Caki2 (cell line): Measurements from ENCODE around the gene ANKRD22. TPM values are rescaled to one million over a fixed set of nuclear protein-coding genes. Genes with fewer than 3 reads are reported as not detected.

Experiments used
- DNase-seq: peaks from one replicate; pipeline ENCODE4 v3.0.0-alpha.2; 2015; ENCODE audit warnings: low read depth
- in situ Hi-C: cut with HindIII; loops from 2 replicates; pipeline ENCODE4 v1.10.0; 2016; ENCODE audit warnings: low sequenced_read_pairs, low pct_unique_long_range_greater_than_20kb, mixed read lengths
- total RNA-seq: library from RNA; depleted of rRNA; stranded (reverse); fragments of >200 nt; shearing (Covaris generic); gene quantifications from 2 replicates; pipeline ENCODE4 v1.2.3, GENCODE V29; 2014; ENCODE audit warnings: low replicate concordance

ANKRD22 gene
- total RNA-seq, 1 experiment from 2014 or later, result not detected

DNA sequence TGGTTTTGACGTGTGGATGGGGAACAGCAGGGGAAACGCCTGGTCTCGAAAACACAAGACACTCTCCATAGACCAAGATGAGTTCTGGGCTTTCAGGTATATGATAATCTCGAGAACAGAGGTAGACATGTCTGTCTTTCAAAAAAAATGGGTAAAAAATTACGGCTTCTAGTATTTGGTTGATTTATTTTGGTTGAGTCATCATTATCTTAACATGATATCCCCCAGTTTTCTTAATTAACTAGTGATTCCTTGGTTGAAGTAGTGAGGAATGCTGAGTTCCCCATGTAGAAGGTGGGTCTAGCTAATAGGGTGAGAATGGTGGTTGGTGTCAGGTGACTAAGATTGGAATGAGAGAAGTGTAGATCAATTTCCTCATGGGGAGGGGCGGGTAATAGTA, 38.4 kb downstream of the ANKRD22 start:
- DNase-seq, result no peak
- in situ Hi-C loops, result no loop called here

DNA sequence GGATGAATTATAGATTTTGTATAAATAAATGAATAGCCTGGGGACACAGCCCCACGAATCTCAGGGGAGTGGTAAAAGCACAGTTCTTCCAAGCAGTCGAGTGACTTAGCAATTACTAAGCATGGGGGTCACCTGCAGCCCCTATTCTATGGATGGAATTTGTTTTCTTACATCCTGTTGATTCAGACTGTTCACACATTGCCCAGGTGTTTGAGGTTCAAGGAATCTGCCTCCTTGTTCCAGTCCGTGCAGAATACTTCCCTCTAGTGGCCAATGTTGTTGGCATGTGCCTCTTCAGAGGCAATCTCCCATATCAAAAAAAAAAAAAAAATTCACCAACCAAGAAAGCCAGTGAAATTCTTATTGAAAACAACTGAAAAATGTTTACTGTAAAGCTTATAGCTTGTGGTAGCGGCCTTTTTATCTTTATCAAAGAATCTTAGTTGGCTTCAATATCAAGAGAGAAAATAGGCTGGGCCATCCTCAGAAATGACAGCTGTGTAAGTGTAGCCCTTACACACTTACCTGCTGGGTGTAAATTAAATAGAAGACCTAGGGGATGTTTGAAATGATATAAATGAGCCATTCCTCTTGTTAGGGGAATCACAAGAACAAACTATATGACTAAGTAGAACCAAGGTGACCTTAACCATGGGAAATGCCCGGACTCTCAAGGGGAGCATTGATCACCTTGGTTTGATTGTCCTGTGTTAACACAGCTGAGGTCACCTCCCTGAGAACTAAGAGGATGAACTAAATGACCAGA, 41.3 kb downstream of the ANKRD22 start:
- DNase-seq, result peak; percentile 58
- in situ Hi-C loops, result no loop called here

DNA sequence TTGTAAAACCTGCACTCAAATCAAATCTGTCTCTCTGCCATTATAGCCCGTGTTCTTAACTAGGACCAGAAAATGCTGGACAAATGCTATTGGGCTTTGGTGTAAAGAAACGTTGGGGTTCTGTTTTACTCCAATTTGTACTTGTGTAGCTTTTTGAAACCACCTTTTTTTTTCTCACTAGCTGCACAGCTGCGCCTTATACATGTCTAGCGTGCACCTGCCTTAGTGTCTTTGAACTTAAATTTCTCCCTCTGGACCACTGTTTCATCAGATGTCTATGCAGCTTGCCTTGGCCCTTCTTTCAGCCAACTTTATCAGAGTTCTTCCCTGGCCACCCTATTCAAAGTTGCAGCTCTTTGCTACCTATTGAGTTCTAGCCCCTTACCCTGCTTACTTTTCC, 42.0 kb downstream of the ANKRD22 start:
- DNase-seq, result no peak
- in situ Hi-C loops, result no loop called here

DNA sequence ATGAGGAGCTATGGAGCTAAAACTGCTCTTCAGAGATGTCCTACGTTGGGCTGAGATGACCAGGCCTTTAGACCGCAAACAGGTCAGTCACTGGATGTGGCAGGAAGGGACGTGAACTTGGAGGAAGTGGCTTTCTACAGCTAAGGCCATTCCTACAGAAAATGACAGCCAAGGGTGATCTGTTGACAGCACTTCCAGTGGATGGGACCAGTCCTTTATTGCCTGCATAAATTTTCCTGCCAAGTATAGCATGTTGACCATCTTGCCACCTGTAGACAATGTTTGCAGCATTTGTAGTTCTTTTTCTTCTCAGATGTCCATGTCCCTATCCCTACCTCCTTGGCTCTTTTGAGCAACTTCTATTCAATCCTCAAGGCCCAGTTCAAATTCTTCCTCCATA, 45.7 kb downstream of the ANKRD22 start:
- in situ Hi-C loops, result no loop called here
- no peak for DNase-seq

DNA sequence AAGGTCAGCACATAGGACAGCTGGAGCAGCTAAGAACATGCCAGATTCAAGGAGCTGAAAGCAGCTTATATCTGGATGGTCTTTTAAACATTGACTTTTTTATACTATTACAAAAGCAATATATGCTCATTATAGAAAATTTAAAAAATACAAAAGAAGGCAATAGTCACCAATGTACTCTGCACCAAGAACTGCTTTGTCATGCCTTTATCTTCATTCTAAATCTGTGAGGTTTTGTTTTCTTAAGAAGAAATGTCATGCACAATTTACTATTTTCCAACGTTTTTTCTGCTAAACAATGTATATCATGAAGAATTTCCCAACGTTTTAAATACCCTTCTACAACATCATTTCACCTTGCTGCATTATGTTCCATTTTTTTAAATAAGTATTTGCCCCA, 46.3 kb downstream of the ANKRD22 start:
- DNase-seq, result no peak
- in situ Hi-C loops, result no loop called here

DNA sequence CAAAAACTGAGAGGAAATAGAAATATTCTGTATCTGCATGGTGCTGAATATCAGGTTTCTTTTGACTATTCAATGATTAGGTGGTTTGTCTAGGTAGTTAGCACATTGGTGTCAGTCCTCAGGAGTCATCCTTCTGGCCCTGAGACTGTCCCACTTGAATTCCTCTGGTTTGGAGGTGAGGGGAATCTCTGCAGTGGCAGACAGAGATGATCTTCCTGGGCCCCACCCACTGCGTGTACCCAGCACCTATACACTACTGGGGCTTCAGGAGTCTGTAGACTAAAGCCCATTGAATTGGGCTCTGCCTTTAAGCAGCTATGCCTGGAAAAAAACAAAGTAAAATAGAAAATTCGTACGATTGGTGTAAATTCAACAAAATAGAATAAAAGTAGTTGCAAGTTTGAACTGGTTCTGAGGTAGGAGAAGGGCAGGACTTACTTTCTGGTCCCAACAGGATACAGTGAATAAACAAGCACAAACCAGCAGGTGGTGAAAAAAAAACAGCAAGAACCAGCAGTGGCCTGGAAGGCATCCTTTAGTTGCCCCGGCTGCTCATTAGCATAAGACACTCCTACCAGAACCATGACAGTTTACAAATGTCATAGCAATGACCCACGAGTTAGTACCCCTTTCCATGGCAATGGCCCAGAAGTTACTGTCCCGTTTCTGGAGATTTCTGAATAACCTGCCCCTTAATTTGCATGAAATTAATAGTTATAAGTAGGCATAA, 47.4 kb downstream of the ANKRD22 start:
- in situ Hi-C loops, result no loop called here
- DNase-seq, result no peak

DNA sequence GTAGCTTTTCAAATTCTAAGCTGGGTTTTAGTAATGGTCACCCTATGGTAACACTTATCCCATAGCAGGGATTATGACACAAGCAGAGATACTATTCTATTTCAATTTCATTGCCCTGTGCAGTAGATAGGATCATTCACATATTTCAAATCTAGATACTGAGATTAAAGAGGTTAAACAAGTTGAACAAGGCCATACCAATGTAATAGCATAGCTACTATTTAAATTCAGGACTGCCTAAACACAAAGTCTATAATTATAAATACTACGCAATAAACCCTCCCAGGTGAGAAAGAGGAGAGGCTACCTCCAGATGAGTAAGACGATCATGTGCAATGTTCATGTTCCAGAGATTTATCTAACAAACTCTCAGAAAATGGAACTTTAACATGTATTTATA, 48.0 kb downstream of the ANKRD22 start:
- no peak for DNase-seq
- in situ Hi-C loops, result no loop called here

DNA sequence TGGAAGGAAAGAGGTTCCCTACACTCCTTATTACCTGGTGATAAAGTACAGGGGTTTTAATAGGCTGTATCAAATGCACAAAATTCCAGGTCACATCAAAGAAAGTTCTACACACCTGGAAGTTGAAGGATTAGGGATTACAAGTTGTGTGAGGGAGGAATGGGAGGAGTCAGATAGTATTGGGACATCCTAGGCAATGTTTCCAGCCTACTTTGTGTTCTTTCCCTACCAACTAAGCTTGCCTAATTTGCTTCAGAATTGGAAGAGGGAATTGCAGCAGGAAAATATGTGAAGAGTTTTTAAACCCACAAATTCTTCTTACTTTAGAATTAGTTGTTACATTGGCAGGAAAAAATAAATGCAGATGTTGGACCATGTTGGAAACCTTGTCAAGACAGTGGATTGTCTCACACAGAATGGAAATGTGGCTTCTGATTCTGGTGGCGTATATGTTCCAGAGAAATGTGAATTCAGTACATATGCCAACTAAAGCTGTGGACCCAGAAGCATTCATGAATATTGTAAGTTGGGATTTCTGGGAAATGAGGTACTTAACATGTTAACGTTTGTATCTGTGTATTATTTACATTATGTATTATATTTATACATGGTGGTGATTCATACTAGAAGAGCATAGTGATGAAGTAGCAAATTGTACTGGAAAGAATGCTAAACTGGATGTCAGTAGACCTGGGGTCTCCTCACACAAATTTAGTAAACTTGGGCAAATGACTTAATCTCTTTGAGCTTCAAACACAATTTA, 48.9 kb downstream of the ANKRD22 start, which contains the start of gene LIPM:
Gene LIPM (plus strand): TSS at position 208 of the 763 bp plus-strand sequence. CDS start 167 bp downstream, at position 375.
- in situ Hi-C loops, result no loop called here

DNA sequence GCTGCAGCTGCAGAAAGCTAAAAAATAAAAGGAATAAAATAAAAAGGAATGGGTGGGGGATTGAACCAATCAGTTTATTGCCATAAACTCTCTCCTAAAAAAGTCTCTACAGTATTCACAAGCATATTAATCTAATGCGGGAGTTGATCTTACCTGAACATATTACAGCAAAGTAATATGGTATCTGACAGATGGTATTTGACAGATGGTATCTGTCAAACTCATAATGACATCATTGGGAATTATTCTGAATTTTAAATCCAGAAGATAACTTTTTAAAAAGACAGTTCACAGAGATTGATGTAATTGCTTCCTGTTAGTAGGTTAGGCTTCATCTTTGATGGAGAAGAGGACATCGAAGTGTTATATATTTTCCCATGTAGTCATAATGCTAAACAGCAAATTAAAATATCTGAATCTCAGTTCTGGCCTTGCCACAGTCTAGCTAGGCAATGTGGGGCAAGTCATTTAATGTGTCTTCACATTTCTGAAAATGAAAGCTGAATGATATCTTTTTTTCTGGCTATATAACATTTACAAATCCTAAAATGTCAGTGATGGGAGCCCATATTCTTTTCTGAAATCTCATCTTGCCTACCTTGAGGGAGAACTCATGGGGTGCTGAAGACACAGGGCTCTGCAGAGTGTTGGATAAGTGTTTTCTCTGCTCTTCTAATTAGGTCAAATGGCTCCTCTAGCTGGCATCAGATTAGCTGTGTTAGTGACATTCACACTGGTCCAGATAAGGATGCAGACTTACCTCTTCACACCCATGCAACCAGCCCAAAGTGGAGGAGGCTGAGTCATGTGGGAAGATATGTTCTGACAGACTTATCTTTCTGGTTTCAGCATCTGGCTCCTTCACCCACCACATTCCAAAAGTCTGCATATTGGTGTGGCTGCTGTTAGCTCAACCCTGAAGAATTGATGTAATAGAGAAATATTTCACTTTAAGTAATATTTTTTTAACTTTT, 51.2 kb downstream of the ANKRD22 start:
- in situ Hi-C loops, result no loop called here
- DNase-seq, result no peak

More for the DNA sequence above, 48.9 kb downstream of the ANKRD22 start, which contains the start of gene LIPM:
- DNase-seq, result no peak

DNA sequence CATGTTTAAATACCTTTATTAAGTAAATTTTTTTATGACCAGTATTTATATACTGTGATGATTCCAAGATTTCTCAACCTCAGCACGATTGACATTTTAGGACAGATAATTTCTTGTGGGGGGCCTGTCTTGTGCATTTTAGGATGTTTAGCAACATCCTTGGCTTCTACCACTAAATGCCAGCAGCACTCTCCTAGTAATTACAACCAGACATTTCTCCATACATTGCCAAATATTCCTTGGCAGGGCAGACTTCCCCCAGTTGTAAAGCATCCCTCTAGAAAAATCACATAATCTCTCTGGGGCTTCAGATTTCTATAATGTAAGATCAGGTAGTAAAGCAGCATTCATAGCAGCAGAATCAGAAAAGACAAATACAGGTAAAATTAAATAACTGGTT, 56.9 kb downstream of the ANKRD22 start:
- in situ Hi-C loops, result no loop called here
- no peak for DNase-seq

DNA sequence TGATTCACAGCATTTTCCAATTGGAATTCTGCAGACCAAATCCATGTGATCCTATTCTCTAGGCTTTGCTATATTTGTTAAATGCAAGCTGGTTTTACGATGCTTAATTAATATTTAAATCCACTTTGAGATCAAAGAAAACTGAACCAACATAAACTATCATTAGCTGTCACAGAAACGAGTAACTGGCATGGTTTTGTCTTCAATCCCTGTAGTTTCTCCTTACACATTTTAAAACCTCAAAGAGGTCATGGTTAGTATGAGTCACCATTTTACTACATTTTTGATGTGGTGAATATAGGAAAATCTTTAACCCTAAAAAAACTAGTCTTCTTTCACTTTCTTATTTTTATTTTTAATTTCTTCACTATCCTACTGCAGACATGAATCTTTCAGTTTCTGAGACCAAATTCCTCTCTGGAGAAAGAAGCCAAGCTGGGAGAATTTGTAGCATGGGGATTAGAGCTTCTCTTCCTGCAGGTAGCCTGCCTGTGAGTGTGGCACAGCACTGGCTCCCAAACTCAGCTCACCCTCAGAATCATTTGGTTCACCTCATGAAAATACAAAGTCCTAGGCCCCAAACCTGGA, 57.8 kb downstream of the ANKRD22 start:
- in situ Hi-C loops, result no loop called here
- DNase-seq, result peak; percentile 6

DNA sequence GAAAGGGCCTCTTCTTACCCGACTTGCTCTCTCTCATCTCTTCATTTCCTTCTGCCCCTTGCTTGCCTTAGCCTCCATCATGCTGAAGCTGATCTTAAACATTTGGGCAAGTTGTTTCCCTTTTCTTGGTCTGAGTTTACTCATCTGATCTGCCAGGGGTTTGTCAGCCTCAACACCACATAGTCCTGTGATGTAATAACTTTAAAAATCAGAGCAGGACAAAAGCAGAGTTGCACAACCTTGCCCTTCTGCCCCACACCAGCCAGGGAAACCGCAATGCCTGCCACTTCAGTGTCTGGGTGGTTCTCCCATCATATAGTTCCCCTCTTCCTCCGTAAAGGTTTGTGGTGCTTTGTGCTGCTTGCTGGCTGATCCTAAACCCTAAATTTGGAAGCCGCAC, 59.0 kb downstream of the ANKRD22 start:
- no peak for DNase-seq
- in situ Hi-C loops, result no loop called here

DNA sequence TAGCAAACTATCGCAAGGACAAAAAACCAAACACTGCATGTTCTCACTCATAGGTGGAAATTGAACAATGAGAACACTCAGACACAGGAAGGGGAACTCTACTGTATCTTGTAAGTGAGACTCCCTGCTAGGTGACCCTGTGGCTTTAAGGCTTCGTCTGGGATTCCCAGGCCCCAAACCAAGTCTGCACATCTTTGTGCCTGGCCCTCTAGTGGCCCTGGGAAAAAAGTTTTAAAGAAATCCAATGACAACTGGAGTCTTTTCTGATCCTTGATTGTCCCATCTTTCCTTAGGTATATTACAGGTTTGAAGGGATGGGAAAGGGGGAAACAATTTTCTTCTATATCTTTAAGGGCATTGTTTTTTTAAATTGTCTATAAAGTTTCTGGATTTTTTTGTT, 59.7 kb downstream of the ANKRD22 start:
- in situ Hi-C loops, result no loop called here
- peak; percentile 16 for DNase-seq

DNA sequence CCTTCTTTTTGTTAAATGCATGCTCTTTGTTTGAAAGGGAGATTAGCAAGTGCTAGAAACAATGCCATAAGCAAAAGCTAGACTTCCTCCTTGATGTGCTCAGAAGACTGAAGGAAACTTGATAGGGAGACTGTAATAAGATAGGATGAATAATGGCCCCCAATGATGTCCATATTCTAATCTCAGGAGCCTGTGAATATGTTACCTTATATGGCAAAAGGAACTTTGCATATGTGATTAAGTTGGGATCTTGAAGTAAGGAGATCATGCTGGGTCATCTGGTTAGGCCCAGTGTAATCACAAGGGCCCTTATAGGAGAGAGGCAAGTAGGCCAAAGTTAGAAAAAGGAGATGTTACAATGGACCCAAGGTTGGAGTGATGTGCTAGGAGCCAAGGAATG, 62.7 kb downstream of the ANKRD22 start:
- no peak for DNase-seq
- in situ Hi-C loops, result no loop called here

DNA sequence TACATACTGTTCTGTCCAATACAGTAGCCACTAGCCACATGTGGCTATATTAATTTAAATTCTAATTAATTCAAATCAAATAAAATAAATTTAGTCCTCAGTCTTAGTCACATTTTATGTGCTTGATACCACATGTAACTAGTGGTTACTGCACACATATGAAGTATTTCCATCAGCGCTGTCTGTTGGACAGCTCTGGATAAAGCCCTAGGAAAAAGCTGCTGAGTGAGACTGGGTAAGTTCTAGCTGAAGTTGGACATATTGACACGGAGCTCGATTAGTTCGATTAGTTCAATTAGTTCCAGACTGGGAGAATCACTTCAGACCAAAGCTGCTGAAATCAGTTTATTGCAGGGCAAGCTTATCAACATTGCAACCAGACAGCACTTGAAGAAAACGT, 64.2 kb downstream of the ANKRD22 start:
- no peak for DNase-seq
- in situ Hi-C loops, result no loop called here

DNA sequence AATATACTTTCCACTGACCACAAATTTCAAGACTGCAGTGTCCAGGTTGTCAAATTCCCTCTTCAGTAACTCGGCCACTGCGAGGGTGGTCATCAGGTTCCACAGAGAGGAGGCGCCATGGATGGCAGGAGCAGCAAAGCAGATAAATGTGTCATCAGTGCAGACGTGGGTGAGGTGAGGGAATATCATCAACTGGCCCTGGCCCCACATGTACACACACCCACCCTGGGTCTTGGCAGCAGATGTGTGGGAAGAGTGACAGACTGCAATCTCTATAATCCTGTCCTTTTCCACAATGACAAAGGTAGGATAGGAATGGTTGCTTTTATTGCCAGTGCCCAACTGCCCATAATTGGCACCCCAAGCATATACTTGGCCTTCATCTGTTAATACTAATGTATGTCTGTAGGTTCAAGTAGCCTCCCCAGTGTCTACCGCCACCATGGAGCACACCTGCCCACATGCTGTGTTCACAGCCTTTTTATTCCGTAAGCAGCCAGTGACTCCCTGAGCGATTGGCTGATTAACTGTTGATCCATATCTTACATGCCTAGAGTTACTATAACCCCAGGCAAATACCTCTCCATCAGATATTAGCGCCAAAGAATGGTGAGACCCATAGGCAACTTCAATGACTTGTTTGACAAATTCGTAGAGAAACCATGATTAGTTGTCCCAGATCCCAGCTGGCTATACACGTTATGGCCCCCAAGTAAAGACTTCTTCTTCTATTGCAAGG, 65.4 kb downstream of the ANKRD22 start:
- DNase-seq, result no peak
- in situ Hi-C loops, result no loop called here

DNA sequence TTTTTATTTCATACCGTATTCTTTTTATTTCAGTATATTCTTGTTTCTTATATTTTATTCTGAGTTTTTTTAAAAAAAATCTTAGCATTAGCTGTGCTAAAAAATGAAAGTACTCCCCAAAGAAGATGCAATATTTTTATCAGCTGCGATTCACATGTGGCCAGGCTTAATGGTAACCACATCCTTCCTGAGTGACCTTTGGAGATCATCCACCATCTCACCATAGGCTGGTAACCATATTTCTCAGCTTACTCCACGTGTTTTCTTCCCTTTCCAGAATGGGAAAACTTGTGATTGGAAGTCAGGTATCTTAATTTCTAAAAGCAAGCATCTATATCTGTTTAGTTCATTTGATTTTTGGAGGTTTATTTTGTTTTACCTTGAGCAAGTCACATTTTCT, 67.9 kb downstream of the ANKRD22 start:
- in situ Hi-C loops, result no loop called here
- DNase-seq, result no peak
